HG02759 (cell line): ENCODE results near the gene TUG1.

ENCODE experiments used
- ATAC-seq: cut with Tn5 transposase; IDR thresholded peaks from one replicate; pipeline ENCODE4 v1.9.1; 2021; ENCODE audit warnings: mild to moderate bottlenecking, moderate library complexity; ENCODE audit not compliant: unreplicated experiment

TUG1 gene

DNA sequence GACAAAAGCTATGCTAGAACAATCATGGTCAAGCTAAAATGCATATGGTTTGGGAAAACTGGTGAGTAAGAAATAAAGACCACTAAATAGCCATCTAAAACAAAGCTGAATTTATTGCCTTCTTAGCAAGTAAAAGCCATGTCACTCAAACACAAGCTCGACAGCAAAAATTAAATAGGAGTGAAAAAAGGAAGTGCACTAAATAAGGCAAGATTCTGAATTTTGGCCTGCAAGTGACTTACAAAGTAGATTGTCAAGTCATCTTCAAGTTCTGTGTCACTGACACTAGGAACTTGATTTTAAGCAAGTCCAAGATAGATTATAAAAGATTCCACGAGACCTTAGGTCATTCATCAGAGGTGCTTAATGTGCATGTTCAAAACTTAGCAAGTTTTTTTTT, 27.4 kb downstream of the TUG1 start:
- no peak for ATAC-seq

DNA sequence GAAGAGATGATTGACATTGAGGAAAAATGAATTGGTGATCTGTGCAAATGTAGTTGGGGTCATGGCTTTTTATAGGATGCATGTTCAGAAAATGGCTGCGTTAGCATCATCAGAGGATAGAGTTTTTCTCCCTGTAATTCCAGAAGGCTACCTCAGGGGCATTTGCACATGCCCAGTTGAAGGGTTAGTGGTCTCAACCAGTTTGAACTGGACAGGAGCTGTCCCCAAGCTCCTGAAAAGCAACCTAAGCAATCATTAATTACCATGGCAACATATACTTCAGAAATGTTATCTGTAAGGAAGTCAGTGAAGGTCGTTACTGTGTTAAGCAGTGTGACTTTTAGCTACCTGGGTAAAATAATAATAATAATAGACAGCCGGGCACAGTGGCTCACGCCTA, 29.3 kb downstream of the TUG1 start:
- ATAC-seq, result no peak

DNA sequence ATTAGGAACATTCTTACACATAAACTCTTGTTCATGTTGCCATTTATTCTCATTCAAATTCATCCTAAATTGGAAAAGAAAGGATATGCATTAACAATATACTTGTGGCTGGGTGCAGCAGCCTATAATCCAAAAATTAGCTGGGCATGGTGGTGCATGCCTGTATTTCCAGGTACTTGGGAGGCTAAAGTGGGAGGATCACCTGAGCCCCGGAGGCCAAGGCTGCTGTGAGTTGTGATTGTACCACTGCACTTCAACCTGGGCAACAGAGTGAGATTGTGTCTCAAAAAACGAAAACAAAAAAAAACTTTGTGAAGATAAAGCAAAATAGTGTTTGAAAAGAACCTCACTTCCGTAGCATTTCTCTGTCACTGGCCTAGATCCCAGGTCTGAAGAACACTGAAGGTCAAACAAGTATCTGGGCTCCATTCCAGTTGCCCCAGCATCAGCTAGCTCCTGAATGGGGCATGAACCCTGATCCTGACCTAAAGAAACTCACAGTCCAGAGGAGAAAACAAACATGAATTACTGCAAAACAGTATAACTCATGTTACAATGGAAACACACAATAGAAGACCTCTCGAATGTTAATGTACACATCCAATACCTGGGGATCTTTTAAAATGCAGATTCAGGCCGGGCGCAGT, 32.2 kb downstream of the TUG1 start:
- ATAC-seq, result no peak

DNA sequence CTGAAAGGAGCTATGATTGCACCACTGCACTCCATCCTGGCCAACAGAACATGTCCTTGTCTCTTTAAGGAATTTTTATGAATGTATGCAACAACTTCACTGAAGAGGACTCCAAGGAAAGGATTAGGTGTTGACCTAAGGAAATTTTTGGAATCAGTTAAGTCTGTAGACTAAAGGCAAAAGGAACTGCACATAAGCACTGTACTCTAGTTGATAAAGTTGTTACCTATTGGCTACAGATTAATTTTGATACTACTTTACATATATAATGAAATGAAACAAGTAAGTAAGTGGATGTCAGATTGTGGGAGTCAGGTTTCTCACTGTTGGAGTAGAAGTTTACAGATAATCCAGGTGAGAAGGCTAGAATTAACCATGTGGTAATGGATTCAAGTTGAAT, 36.5 kb downstream of the TUG1 start:
- ATAC-seq, result no peak

DNA sequence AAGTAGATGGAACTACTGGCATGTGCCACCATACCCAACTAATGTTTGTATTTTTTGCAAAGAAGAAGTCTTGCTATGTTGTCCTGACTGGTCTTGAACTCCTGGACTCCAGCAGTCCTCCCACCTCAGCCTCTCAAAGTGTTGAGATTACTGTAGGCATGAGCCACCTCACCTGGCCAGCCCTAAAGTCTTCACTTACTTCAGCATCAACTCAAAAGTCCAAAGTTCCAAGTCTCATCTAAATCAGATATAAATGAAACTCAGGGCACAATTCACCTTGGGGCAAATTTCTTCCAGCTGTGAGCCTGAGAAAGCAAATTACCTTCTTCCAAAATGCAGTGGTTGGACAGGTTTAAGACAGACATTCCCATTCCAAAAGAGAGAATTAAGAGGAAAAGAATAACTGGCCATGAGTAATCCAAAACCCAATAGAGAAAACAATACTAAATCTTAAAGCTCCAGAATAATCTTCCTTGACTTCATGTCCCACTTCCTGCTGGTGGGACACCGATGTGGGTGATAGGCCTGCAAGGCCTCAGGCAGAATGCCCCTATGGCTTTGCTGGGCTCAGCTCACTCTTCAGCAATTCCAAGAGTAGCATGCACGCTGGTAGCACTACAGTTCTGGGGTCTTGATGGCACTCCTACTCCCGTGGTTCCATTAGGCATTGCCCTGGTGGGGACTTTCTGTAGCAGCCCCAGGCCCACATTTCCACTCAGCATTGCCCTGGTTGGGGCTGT, 50.3 kb downstream of the TUG1 start:
- ATAC-seq, result no peak

DNA sequence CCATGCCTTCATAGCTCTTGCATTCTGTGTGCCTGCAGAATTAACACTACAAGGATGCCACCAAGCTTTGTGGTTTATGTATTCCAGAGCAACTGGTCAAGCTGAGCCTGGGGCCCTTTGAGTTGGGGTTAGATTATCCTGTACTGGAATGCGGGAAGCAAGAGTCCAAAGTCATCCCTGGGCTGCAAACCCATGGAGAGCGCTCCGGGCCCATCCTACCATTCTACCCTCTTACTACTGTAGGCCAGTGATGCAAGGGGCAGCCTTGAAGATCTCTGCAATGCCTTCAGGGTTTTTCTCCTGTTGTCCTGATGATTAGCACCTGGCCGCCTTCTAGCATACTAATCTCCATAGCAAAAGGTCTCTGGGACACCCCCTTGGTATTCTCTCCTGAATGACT, 51.3 kb downstream of the TUG1 start:
- ATAC-seq, result no peak

DNA sequence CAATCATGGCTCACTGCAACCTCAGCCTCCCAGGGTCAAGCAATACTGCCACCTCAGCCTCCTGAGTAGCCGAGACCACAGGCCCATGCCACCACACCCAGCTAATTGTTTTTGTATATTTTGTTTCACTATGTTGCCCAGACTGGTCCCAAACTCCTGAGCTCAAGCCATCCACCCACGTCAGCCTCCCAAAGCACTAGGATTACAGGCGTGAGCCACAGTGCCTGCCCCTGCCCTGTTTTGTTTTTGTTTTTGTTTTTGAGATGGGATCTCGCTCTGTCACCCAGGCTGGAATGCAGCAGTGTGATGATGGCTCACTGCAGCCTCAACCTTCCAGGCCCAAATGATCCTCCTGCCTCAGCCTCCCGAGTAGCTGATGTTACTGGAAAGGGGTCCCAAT, 53.5 kb downstream of the TUG1 start:
- no peak for ATAC-seq
